Measurements from ENCODE around the gene ART5.
"Not testable (repeated sequence)": the region's sequence is repeated elsewhere in the genome, so short reads cannot be mapped to it uniquely, and the experiment has no call there.

The ART5 gene

GRCh38 chr11:3641701-3642070, at the start of gene ART5:
ART5 (minus strand) TSS chr11:3641992; CDS start chr11:3641862, 130 bp downstream.
- no peak for DNase-seq

DNA sequence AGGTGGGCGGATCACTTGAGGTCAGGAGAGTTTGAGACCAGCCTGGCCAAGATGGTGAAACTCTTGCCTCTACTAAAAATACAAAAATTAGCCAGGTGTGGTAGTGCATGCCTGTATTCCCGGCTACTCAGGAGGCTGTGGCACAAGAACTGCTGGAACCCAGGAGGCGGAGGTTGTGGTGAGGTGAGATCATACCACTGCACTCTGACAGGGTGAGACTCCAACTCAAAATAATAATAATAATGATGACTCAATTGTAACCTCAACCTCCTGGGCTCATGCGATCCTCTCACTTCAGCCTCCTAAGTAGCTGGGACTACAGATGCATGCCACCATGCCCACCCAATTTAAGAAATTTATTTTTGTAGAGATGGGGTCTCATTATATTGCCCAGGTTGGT, 45.0 kb upstream of the ART5 start:
- no peak for DNase-seq

GRCh38 chr11:3685923-3686322, 44.1 kb upstream of the ART5 start:
- DNase-seq: no peak

GRCh38 chr11:3684819-3685172, 43.0 kb upstream of the ART5 start:
- no peak for DNase-seq

DNA sequence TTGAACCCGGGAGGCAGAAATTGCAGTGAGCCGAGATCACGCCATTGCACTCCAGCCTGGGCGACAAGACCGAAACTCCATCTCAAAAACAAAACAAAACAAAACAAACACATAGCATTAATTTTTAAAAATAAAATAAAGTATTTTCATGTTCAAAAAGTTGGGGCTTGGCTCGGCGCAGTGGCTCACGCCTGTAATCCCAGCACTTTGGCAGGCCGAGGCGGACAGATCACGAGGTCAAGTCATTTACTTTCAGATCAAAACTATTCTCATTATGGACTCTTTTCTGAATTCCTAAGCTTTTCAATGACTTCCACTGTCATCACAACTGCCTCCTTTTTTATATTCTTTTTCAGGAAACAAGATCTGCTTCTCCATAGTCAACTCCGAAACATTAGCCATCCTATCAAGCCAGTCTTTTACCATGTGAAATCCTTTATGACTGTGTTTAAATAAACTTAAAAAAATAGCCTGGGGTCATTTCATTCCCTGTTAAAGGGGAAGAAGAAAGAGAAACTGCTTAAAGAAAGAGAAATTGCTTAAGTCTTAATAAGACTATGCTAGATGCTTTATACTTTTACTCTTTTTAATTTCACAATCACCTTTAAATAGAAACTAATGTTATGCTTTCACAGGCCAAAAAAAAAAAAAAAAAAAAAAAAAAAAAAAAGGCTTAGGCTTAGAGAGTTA, 42.5 kb upstream of the ART5 start:
- no peak for DNase-seq

DNA sequence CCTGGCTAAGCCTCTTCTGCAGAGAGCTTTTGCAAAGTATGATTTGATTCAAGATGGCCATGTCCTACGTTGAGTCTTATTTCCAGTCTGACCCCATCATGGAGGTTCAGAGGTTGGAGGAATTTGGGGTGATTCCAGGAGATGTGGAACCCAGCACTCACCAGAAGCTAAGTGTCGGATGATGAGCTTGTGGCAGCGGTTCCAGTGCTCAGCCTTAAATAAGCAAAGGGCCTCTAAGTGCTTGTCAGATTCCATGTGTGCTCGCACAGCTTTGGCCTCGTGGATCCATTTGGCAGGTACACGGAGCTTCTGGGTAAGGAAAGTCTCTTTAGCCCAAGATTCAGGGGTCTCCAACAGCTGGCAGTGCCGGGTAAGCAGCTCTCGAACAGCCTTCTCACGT, 41.2 kb upstream of the ART5 start:
- no peak for DNase-seq

DNA sequence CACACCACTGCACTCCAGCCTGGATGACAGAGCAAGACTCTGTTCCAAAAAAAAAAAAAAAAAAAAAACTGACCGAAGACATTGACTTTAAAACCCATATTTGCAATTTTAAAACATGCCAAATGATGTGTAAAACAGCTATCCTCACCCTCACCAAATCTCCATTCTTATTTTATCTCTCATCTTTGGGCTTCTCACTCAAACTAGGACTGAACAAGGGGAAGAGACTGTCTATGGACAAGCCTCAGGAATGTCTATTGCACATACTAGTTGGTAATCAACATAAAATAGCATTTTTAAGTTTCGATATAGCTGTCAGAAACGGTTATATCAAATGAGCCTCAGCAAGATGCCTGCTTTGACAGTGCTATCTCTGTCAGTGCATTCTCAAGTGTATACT, 37.3 kb upstream of the ART5 start:
- DNase-seq: no peak

- DNase-seq: no peak
Observed at GRCh38 chr11:3675971-3676370, 34.2 kb upstream of the ART5 start.

- no peak for DNase-seq
Observed at GRCh38 chr11:3674189-3674588, 32.4 kb upstream of the ART5 start.

DNA sequence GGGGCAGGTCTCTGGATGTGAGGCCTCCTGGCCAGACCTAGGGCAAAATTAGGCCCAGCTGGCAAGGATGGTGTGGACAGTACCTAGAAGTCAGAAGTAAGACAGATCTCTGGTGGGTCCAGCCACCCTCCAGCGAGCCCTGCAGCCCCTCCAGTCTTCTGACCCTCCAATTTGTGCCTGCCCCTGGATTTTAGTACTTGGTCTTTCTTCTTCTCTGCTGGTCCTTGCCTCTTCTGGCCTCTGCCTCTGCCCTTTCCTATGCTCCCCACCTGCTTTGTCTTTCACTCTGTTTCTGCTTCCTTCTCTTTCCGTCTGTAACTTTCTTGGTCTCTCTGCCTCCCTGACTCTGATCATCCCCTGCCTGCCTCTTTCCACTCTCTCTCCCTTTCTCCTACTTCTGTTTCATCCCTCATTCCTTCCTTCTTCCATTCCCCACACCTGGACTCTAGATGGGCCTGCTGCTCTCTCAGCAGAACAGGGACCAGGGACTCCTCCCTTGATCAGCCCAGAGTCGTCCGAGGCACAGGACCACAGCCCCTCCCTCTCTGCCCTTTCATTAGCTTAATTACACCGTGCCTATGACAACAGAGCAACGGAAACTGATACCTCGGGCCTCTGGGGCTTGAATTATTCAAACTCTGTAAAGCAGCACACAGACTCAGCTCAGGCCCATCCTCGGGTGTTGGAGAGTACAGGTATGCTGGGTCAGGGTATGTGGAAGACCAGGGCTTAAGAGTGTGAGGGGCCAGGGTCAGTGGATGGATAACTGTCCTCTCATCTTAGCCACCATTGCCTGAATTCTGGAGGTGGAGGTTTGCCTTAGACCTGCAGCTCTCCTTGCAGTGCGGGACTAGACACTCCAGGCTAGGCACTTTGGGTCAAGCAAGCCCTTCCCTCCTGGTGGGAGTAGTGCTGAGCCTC, 29.8 kb upstream of the ART5 start, which contains the start of gene CHRNA10:
TSS of gene CHRNA10 (minus strand) at position 51 of the 921 bp plus-strand sequence. CDS start 72 bp downstream, outside the sequence.
- no peak for DNase-seq

GRCh38 chr11:3669742-3670183, 28.0 kb upstream of the ART5 start:
- no peak for DNase-seq

GRCh38 chr11:3669128-3669527, 27.3 kb upstream of the ART5 start:
- DNase-seq: no peak

DNA sequence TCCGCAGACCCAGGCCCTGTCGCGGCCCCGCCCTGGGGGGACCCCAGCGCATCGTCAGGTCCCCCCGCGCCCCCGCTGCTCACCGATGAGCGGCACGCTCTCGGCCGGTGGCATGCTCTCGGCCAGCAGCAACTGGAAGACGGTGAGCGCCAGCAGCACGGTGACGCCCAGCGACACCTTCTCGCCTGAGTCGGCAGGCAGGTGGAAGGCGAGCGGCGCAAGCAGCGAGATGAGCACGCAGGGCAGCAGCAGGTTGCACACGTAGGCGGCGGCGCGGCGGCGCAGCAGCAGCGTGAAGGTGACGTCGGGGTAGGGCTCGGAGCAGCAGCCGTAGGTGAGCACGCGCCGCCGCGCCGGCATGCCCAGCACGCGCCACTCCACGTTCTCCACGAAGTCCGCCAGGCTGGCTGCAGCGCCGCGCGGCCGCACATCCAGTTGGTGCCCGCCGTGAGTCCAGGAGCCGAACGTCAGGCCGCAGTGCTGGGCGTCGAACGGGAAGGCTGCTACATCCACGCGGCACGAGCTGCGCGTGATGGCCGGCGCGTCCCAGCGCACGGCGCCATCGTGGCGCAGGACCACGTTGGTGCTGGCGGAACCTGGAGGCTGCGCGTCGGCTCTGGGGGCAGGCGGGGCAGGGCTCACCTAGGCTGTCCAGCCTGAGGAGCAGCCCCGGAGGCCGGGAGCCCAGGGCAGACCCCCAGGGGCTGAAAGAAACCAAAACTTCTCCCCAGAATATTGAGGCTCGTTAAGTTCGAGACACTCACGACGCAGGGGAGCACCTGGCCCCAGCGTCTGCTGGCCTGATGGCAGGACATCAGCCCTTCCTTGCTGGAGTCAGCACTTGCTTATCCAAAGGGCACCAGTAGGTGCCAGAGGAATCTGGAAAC, 25.6 kb upstream of the ART5 start:
- no peak for DNase-seq

- DNase-seq: no peak
Observed at GRCh38 chr11:3666023-3666530, 24.3 kb upstream of the ART5 start.

DNA sequence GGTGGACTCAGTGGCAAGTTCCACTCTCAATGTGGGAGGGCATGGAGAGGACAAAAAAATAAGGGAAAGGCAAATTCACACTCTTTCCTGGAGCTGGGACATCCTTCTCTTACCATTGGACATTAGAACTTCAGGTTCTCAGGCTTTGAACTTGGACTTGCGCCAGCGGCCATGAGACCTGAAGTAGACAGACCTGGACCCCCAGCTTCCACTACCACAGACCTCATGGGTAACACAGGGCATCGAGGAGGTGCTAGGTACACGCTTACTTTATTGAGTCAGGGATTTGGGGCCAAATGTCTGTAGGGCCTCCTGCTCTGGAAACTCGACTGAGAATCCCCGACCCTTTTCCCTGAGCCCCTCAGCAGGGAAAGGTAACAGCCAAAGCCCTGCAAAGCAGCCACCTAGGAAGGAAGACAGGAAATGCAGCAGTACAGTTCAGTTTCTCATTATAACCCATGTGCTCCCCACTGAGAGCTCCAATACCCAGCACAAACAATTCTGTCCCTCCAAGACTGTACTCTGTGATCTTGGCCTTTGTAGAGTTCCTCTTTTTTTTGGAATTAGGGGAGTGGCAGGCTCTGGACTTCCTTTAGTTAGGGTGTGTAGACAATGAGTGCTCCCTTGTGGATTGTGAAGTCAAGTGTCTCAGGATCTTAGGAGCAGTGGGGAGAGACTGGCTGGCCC, 23.7 kb upstream of the ART5 start:
- DNase-seq: no peak

DNA sequence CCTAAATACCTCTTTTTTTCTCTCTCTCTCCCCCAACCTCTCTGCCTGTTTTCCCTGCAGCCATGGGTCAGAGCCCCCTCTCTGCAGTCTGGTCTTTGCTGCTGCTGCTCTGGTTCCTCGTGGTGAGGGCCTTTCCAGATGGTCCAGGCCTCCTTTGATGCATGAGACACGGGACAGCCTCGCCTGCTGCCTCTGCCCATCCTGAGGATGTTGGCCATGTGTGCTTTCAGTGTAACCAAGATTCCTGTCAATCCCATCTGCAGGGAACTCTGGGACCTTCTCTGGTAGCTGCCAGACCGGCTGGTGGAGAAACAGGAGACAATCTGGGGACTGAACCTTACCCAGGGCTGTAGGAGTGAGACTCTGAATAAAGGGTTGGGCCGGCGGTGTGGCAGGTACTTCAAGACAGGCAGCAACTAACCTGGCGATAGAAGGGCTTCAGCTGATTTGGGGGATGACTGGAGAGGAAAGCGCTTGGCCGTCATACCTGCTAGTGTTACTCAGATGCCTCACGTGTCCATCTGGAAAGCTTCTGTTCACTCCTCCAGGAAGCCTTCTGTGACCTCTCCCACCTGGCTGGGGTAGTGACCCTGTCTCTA, 22.3 kb upstream of the ART5 start:
- no peak for DNase-seq

DNA sequence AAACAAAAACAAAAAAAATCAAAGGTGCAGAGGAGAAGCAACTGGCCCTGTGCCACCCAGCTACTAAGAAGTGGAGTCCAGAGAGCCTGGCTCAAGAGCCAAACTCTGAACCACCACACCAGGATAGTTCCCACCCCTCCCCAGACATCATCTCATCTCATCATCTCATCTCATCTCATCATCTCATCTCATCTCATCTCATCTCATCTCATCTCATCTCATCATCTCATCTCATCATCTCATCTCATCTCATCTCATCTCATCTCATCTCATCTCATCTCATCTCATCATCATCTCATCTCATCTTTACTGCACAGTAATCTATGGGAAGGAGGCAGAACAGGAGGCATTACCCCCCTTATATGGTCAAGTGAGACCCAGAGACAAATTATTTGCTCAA, 21.1 kb upstream of the ART5 start:
- no peak for DNase-seq

DNA sequence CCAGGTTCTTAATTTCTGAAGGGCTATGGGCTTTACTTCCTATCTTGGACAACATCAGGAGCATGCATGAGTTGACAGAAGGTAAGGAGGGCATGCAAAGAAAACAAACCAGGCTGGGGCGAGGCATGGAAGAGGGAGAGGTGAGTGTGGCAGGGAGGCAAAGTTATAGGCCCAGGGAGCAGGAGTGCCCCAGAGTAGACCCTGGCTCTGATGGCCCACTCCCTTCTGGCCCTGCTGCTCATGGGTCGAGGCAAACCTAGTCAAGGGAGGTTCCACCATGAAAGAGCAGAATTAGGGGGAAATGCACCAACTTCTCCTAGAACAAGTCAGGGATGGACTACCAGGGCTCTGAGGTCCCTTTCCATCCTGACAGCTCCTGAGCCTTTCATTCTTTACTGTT, 19.2 kb upstream of the ART5 start:
- no peak for DNase-seq

- DNase-seq: no peak
Observed at GRCh38 chr11:3659595-3660515, 18.1 kb upstream of the ART5 start.

DNA sequence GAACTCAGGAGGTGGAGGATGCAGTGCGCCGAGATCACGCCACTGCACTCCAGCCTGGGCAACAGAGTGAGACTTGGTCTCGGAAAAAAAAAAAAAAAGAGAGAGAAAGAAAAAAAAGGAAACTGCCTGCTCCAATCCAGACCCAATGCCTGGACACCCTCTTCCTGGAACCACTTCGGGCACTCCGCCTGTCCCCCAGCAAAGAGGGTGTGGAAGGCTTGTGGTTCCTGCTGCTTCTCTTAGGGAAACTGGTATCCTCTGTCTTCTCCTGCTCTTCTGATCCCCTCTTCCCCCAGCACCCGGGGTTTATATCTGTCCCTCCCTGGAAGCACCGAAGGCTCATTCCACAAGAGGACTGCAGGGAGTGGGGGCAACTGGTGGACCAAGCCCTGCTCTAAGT, 16.5 kb upstream of the ART5 start:
- DNase-seq: no peak

DNA sequence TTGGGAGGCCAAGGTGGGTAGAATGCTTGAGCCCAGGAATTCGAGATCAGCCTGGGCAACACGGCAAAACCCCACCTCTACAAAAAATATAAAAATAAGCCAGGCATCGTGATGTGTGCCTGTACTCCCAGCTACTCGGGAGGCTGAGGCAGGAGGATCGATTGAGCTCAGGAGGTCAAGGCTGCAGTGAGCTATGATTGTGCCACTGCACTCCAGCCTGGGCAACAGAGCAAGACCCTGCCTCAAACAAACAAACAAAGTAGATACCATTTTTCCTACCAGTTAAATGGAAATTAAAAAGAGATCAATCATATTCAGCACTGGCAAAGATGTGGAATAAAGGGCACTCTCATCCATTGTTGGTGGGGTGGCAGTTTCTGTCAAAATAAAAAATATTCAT, 15.5 kb upstream of the ART5 start:
- DNase-seq: not testable (repeated sequence)

Data from SIG-M5 (cell line).